Ascending aorta (tissue), 2 donors: ENCODE results near the gene RFTN1. TPM values are rescaled to one million over a fixed set of nuclear protein-coding genes. Genes with fewer than 3 reads are reported as not detected.

Source experiments
- DNase-seq, 2 donors: peaks; one replicate each; pipeline ENCODE4 v3.0.0-alpha.2; 2019; ENCODE audit warnings: low spot score in 2 of 2
- H3K27ac ChIP-seq, 2 donors: fragments of 200-600 bp; sonication (generic); one replicate each; pipeline ENCODE4 v1.5.1; 2016 to 2017; ENCODE audit warnings: mild to moderate bottlenecking in 1 of 2
- H3K27me3 ChIP-seq: fragments of 200-600 bp; sonication (generic); one replicate; pipeline ENCODE4 v1.5.1; 2017
- H3K36me3 ChIP-seq, 2 donors: fragments of 200-600 bp; sonication (generic); one replicate each; pipeline ENCODE4 v1.5.1; 2016
- H3K4me1 ChIP-seq, 2 donors: fragments of 200-600 bp; sonication (generic); one replicate each; pipeline ENCODE4 v1.5.1; 2016 to 2017; ENCODE audit warnings: mild to moderate bottlenecking in 1 of 2
- H3K4me3 ChIP-seq, 2 donors: fragments of 200-600 bp; sonication (generic); one replicate each; pipeline ENCODE4 v1.5.1; 2016 to 2017; ENCODE audit warnings: mild to moderate bottlenecking in 1 of 2
- H3K9me3 ChIP-seq, 2 donors: fragments of 200-600 bp; sonication (generic); one replicate each; pipeline ENCODE4 v1.5.1; 2016
- CTCF ChIP-seq, 3 experiments: fragments of 200-600 bp in 2 of 3; fragments of 450-650 bp in 1 of 3; sonication (generic) in 2 of 3; IDR thresholded peaks; one replicate each; pipeline ENCODE4 v1.5.1; 2016 to 2019; ENCODE audit warnings: antibody characterized with exemption in 3 of 3, mild to moderate bottlenecking in 1 of 3, moderate library complexity in 1 of 3
- intact Hi-C: fragments of 100-400 bp; cut with DNase I; formaldehyde crosslinking; loops from one replicate; pipeline ENCODE4 v1.15.1; 2023
- total RNA-seq: library from RNA; depleted of rRNA; stranded (reverse); fragments of >200 nt; gene quantifications from one replicate; pipeline ENCODE4 v1.1.0, GENCODE V29; 2016

Gene RFTN1
- total RNA-seq, 1 donor from 2014 or later = 72.6 TPM

GRCh38 chr3:16545413-16546185 lies 32.1 kb upstream of the RFTN1 start:
- DNase-seq = no peak
- Histone ChIP-seq H3K27me3 (no peaks in the 10 kb centered on the region), H3K27ac (no peak overlapping the region), H3K4me3 (no peak overlapping the region), H3K4me1 (no peaks in the 10 kb centered on the region), H3K9me3 (no peaks in the 10 kb centered on the region), H3K36me3 (no peaks in the 10 kb centered on the region)
- TF ChIP-seq CTCF (IDR thresholded peaks at IDR 0.05) = no peak
- intact Hi-C loops = no loop called here

GRCh38 chr3:16543242-16543864 lies 29.9 kb upstream of the RFTN1 start:
- DNase-seq = no peak
- no peaks in the 10 kb centered on the region for H3K36me3 ChIP-seq
- H3K4me1 ChIP-seq = no peaks in the 10 kb centered on the region
- no peaks in the 10 kb centered on the region for H3K27me3 ChIP-seq
- H3K9me3 ChIP-seq = no peaks in the 10 kb centered on the region
- H3K27ac ChIP-seq = no peak overlapping the region
- no peak overlapping the region for H3K4me3 ChIP-seq
- intact Hi-C loops = no loop called here
- TF ChIP-seq CTCF (IDR thresholded peaks at IDR 0.05) = no peak

GRCh38 chr3:16538507-16538906 lies 25.0 kb upstream of the RFTN1 start:
- H3K4me3 ChIP-seq = no peak overlapping the region
- no peak for TF ChIP-seq CTCF (IDR thresholded peaks at IDR 0.05)
- H3K27ac ChIP-seq = no peak overlapping the region
- DNase-seq = no peak
- no peaks in the 10 kb centered on the region for H3K36me3 ChIP-seq
- intact Hi-C loops = no loop called here
- no peaks in the 10 kb centered on the region for H3K27me3 ChIP-seq
- H3K4me1 ChIP-seq = no peaks in the 10 kb centered on the region
- H3K9me3 ChIP-seq = no peaks in the 10 kb centered on the region

- no peak for TF ChIP-seq CTCF (IDR thresholded peaks at IDR 0.05)
- no peak for DNase-seq
- no peaks in the 10 kb centered on the region for H3K27me3 ChIP-seq
- no peak overlapping the region for H3K4me3 ChIP-seq
- no peaks in the 10 kb centered on the region for H3K36me3 ChIP-seq
- no peaks in the 10 kb centered on the region for H3K4me1 ChIP-seq
- no peaks in the 10 kb centered on the region for H3K9me3 ChIP-seq
- H3K27ac ChIP-seq = no peak overlapping the region
- intact Hi-C loops = no loop called here
These were observed 23.5 kb upstream of the RFTN1 start for GRCh38 chr3:16536996-16537395.

- TF ChIP-seq CTCF (IDR thresholded peaks at IDR 0.05) = no peak
- H3K4me3 ChIP-seq = peak overlapping the region in 1 of 2 donors; percentile 52
- H3K9me3 ChIP-seq = no peaks in the 10 kb centered on the region
- H3K27ac ChIP-seq = no peak overlapping the region
- DNase-seq = no peak
- no peaks in the 10 kb centered on the region for H3K27me3 ChIP-seq
- intact Hi-C loops = no loop called here
- H3K4me1 ChIP-seq = no peaks in the 10 kb centered on the region
- H3K36me3 ChIP-seq = no peaks in the 10 kb centered on the region
These were observed 22.8 kb upstream of the RFTN1 start for GRCh38 chr3:16536344-16536663.
